ENCODE data around the gene CD180.

Gene CD180

DNA sequence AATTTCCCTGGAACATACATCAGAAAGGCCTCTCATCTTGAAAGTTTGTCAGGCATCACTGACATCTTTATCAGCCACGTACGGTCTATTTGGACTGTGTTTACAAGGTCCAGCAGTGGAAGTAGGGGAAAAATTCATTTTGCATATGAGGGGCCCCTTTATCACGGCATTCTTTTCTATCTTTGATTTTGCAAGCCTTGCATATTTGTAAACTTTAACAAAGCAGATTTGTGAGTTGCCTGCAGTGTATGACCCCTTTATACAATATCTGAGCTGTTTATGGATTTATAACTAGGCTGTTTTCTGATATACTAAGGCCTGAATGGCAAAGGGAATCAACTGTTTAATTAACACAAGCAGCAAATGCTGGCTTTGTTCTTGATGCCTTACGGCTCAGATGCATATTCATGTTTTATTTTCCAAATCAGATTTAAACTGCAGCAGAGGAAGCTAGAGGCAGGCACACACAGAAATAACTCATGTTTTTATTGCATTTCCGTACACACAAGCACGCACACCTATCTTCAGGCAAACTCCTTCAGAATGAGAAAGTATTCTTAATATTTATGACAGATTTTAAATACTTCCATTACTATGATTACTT is 61.1 kb downstream of the CD180 start:
- H4K20me1 ChIP-seq (ENCODE audit: insufficient read depth) = no peaks in the 10 kb centered on the region
- H3K27ac ChIP-seq = no peak overlapping the region
- H3K79me2 ChIP-seq (ENCODE audit: insufficient read depth, low read depth) = no peaks in the 10 kb centered on the region
- TF ChIP-seq, protein P1, sequence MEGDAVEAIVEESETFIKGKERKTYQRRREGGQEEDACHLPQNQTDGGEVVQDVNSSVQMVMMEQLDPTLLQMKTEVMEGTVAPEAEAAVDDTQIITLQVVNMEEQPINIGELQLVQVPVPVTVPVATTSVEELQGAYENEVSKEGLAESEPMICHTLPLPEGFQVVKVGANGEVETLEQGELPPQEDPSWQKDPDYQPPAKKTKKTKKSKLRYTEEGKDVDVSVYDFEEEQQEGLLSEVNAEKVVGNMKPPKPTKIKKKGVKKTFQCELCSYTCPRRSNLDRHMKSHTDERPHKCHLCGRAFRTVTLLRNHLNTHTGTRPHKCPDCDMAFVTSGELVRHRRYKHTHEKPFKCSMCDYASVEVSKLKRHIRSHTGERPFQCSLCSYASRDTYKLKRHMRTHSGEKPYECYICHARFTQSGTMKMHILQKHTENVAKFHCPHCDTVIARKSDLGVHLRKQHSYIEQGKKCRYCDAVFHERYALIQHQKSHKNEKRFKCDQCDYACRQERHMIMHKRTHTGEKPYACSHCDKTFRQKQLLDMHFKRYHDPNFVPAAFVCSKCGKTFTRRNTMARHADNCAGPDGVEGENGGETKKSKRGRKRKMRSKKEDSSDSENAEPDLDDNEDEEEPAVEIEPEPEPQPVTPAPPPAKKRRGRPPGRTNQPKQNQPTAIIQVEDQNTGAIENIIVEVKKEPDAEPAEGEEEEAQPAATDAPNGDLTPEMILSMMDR (conservative IDR thresholded peaks at IDR 0.05; ENCODE audit: low read depth, low read length) = no peak
- no peak overlapping the region for H3K9ac ChIP-seq
- no peaks in the 10 kb centered on the region for H3K36me3 ChIP-seq (ENCODE audit: insufficient read depth)
- H3K4me2 ChIP-seq = no peak overlapping the region
- H3K4me3 ChIP-seq (IDR thresholded peaks at IDR 0.05; ENCODE audit: insufficient read depth, low read depth, low read length) = no peak overlapping the region
- H3K4me1 ChIP-seq (ENCODE audit: low read depth, poor library complexity, severe bottlenecking) = no peaks in the 10 kb centered on the region
- H2AFZ ChIP-seq (ENCODE audit: low read depth) = no peak overlapping the region
- no peaks in the 10 kb centered on the region for H3K27me3 ChIP-seq (ENCODE audit: insufficient read depth, low read depth)

DNA sequence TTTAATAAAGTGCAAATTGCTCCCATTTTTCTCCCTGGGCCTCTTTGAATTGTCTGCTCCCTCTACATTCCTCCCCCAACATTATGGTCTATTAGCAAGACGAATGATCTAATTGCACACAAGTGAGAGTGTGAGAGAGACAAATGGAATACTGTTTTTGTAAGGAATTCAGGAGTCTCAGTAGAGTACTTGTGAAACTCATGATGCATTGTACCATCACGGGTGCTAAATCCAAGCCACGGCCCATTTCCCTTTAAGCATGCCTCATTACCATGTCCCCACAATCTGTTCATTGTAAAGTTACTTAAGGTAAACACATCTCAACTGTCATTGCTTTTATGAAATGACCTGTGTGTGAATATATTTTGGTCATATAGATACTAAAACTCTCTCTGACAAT is 62.8 kb downstream of the CD180 start:
- Histone ChIP-seq H4K20me1 (ENCODE audit: insufficient read depth) (no peaks in the 10 kb centered on the region), H3K4me3 (IDR thresholded peaks at IDR 0.05; ENCODE audit: insufficient read depth, low read depth, low read length) (no peak overlapping the region), H3K4me2 (no peak overlapping the region), H3K36me3 (ENCODE audit: insufficient read depth) (no peaks in the 10 kb centered on the region), H3K27me3 (ENCODE audit: insufficient read depth, low read depth) (no peaks in the 10 kb centered on the region), H2AFZ (ENCODE audit: low read depth) (no peak overlapping the region), H3K79me2 (ENCODE audit: insufficient read depth, low read depth) (no peaks in the 10 kb centered on the region), H3K9ac (no peak overlapping the region), H3K27ac (no peak overlapping the region), H3K4me1 (ENCODE audit: low read depth, poor library complexity, severe bottlenecking) (no peaks in the 10 kb centered on the region)
- TF ChIP-seq, protein P1 (conservative IDR thresholded peaks at IDR 0.05; ENCODE audit: low read depth, low read length) = no peak

DNA sequence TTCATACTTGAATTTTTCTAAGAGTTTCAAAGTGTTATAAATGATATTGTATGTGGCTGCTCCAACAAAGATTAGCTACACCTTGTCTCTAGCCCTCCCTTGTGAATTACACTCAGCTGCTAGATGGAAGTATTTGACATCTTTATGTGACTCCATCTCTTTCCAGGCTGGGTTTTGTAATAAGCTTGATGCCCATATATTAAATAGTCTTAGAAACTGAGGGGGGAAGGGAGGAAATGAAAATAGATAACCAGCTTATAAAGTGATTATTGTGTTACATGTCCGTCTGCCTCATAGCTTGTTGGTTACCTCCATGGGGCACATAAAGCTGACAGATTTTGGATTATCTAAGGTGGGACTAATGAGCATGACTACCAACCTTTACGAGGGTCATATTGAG is 63.4 kb downstream of the CD180 start:
- no peak overlapping the region for H2AFZ ChIP-seq (ENCODE audit: low read depth)
- TF ChIP-seq, protein P1 (conservative IDR thresholded peaks at IDR 0.05; ENCODE audit: low read depth, low read length) = no peak

DNA sequence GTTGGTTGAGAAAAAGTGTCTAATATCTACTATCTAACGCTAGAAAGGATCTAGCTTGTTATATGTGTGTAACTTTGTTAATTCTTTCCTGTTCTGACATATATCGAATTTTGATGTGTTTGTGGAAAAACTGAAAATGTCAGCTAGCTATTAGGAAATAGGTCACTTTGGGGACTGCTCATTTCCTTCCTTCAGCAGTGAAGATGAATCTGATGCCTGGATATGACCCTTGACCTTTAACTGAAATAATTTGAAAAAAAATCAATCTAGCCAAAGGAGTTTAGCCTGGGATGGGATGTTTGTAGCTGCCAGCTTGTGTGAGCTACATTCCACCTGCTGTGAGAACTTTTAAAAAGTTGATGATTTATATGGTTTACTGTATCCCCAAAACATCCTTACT is 66.8 kb downstream of the CD180 start:
- Histone ChIP-seq H3K27me3 (ENCODE audit: insufficient read depth, low read depth) (no peaks in the 10 kb centered on the region), H3K9ac (no peak overlapping the region), H3K79me2 (ENCODE audit: insufficient read depth, low read depth) (no peaks in the 10 kb centered on the region), H3K27ac (no peak overlapping the region), H4K20me1 (ENCODE audit: insufficient read depth) (no peaks in the 10 kb centered on the region), H2AFZ (ENCODE audit: low read depth) (no peak overlapping the region), H3K36me3 (ENCODE audit: insufficient read depth) (no peaks in the 10 kb centered on the region), H3K4me3 (IDR thresholded peaks at IDR 0.05; ENCODE audit: insufficient read depth, low read depth, low read length) (no peak overlapping the region), H3K4me2 (no peak overlapping the region), H3K4me1 (ENCODE audit: low read depth, poor library complexity, severe bottlenecking) (no peaks in the 10 kb centered on the region)
- TF ChIP-seq, protein P1 (conservative IDR thresholded peaks at IDR 0.05; ENCODE audit: low read depth, low read length) = no peak

More for the DNA sequence above, 63.4 kb downstream of the CD180 start:
- Histone ChIP-seq H3K27ac (no peak overlapping the region), H3K36me3 (ENCODE audit: insufficient read depth) (no peaks in the 10 kb centered on the region), H3K27me3 (ENCODE audit: insufficient read depth, low read depth) (no peaks in the 10 kb centered on the region), H3K79me2 (ENCODE audit: insufficient read depth, low read depth) (no peaks in the 10 kb centered on the region), H3K9ac (no peak overlapping the region), H4K20me1 (ENCODE audit: insufficient read depth) (no peaks in the 10 kb centered on the region), H3K4me2 (no peak overlapping the region), H3K4me1 (ENCODE audit: low read depth, poor library complexity, severe bottlenecking) (no peaks in the 10 kb centered on the region), H3K4me3 (IDR thresholded peaks at IDR 0.05; ENCODE audit: insufficient read depth, low read depth, low read length) (no peak overlapping the region)
